Measurements from ENCODE around the gene SLC6A3. TPM values are rescaled to one million over a fixed set of nuclear protein-coding genes. Genes with fewer than 3 reads are reported as not detected.

Gene SLC6A3
- total and polyA plus RNA-seq, 2 donors (not counting 1 experiment from before 2014, with no cell fraction given): not detected

DNA sequence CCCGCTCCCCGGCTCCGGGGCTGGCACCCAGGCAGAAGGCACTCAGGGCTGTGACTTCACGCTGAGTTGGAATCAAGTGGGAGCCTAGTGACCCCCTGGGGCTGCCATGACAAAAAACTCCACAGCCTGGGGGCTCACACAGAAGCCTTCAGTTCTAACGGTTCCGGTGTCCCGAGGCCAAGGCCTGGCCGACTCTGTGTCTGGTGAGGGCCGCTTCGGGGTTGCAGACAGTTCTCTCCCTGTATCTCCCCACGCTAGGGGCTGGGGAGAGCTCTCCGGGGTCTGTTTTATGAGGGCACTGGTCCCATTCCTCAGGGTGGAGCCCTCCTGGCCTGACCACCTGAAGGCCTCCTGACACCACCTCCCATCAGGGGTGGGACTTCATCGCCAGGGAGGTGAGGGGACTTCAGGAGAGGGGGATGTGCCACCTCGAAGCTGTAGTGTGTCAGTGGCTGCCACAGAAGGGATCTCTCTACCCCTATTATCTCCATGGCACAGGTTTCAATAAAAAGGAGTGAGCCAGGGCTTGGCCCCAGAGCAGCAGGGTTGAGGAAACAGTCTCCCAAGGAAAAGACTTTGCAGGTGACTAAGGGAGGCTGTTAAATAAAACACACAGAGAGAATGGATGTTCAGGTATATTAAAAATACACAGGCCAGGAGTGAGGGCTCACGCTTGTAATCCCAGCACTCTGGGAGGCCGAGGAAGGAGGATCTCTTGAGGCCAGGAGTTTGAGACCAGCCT lies 1.5 kb upstream of the SLC6A3 start:
- Histone ChIP-seq H3K36me3 (ENCODE audit: control insufficient read depth, insufficient read depth, low read length) (no peaks in the 10 kb centered on the region), H4K20me1 (ENCODE audit: control insufficient read depth, extremely low read depth, insufficient read depth, low read length) (no peaks in the 10 kb centered on the region), H3K4me1 (ENCODE audit: control insufficient read depth, extremely low read depth, insufficient read depth, low read length) (no peaks in the 10 kb centered on the region), H3K9ac (ENCODE audit: insufficient read depth, low read length) (no peak overlapping the region), H3K9me3 (ENCODE audit: control insufficient read depth, insufficient read depth, low read depth, low read length) (no peaks in the 10 kb centered on the region), H2AFZ (ENCODE audit: low read length) (no peak overlapping the region), H3K27me3 (ENCODE audit: control insufficient read depth, insufficient read depth, low read length) (peaks cover 38% of the 10 kb centered on the region), H3K27ac (ENCODE audit: insufficient read depth, low read length) (no peak overlapping the region), H3K4me3 (replicated peaks in 1 of 4; ENCODE audit: control extremely low read depth in 1 of 4, insufficient read depth in 1 of 4, low read depth in 3 of 4, low read length in 4 of 4) (no peak overlapping the region), H3K4me2 (ENCODE audit: extremely low read depth, insufficient read depth, low read length) (no peak overlapping the region), H3K79me2 (ENCODE audit: control insufficient read depth, insufficient read depth, low read length) (no peaks in the 10 kb centered on the region)
- TF ChIP-seq EZH2 (IDR thresholded peaks at IDR 0.05; ENCODE audit: low read length, missing control alignments): no peak
- TF ChIP-seq, protein P1, sequence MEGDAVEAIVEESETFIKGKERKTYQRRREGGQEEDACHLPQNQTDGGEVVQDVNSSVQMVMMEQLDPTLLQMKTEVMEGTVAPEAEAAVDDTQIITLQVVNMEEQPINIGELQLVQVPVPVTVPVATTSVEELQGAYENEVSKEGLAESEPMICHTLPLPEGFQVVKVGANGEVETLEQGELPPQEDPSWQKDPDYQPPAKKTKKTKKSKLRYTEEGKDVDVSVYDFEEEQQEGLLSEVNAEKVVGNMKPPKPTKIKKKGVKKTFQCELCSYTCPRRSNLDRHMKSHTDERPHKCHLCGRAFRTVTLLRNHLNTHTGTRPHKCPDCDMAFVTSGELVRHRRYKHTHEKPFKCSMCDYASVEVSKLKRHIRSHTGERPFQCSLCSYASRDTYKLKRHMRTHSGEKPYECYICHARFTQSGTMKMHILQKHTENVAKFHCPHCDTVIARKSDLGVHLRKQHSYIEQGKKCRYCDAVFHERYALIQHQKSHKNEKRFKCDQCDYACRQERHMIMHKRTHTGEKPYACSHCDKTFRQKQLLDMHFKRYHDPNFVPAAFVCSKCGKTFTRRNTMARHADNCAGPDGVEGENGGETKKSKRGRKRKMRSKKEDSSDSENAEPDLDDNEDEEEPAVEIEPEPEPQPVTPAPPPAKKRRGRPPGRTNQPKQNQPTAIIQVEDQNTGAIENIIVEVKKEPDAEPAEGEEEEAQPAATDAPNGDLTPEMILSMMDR (conservative IDR thresholded peaks at IDR 0.05 in 1 of 2, IDR thresholded peaks at IDR 0.05 in 1 of 2; ENCODE audit: low read depth in 1 of 2, low read length in 2 of 2): no peak
- no peak for DNase-seq (ENCODE audit: low read depth in 2 of 2)

GRCh38 chr5:1445689-1446601 lies 705 bp upstream of the SLC6A3 start:
- H3K27me3 ChIP-seq (ENCODE audit: control insufficient read depth, insufficient read depth, low read length): peaks cover 38% of the 10 kb centered on the region

More at GRCh38 chr5:1445689-1446601, 705 bp upstream of the SLC6A3 start:
- H3K9ac ChIP-seq (ENCODE audit: insufficient read depth, low read length): no peak overlapping the region
- H3K4me1 ChIP-seq (ENCODE audit: control insufficient read depth, extremely low read depth, insufficient read depth, low read length): no peaks in the 10 kb centered on the region
- no peaks in the 10 kb centered on the region for H3K36me3 ChIP-seq (ENCODE audit: control insufficient read depth, insufficient read depth, low read length)
- H3K9me3 ChIP-seq (ENCODE audit: control insufficient read depth, insufficient read depth, low read depth, low read length): no peaks in the 10 kb centered on the region
- no peak for DNase-seq (ENCODE audit: low read depth in 2 of 2)
- TF ChIP-seq, protein P1 (conservative IDR thresholded peaks at IDR 0.05 in 1 of 2, IDR thresholded peaks at IDR 0.05 in 1 of 2; ENCODE audit: low read depth in 1 of 2, low read length in 2 of 2): no peak
- peak; percentile 97 for TF ChIP-seq EZH2 (IDR thresholded peaks at IDR 0.05; ENCODE audit: low read length, missing control alignments)
- no peaks in the 10 kb centered on the region for H4K20me1 ChIP-seq (ENCODE audit: control insufficient read depth, extremely low read depth, insufficient read depth, low read length)
- H3K79me2 ChIP-seq (ENCODE audit: control insufficient read depth, insufficient read depth, low read length): no peaks in the 10 kb centered on the region
- H3K4me2 ChIP-seq (ENCODE audit: extremely low read depth, insufficient read depth, low read length): no peak overlapping the region
- H3K27ac ChIP-seq (ENCODE audit: insufficient read depth, low read length): no peak overlapping the region
- H2AFZ ChIP-seq (ENCODE audit: low read length): no peak overlapping the region
- H3K4me3 ChIP-seq (replicated peaks in 1 of 4; ENCODE audit: control extremely low read depth in 1 of 4, insufficient read depth in 1 of 4, low read depth in 3 of 4, low read length in 4 of 4): no peak overlapping the region

Data from fibroblast of lung (primary cell).